Measurements from ENCODE around the gene CNTNAP2. TPM values are rescaled to one million over a fixed set of nuclear protein-coding genes. Genes with fewer than 3 reads are reported as not detected.

The CNTNAP2 gene
- polyA plus RNA-seq (ENCODE audit: insufficient read length in 4 of 4), result 10 to 100 TPM; 22.5 to 28.4 (median 26.7) TPM

GRCh38 chr7:146116521-146117222 lies at the start of gene CNTNAP2:
TSS of gene CNTNAP2 (plus strand) at chr7:146116801. CDS start at chr7:146116877, 76 bp downstream.
- DNase-seq (ENCODE audit: low read depth in 4 of 4, low spot score in 3 of 4), result peak; percentile 51 to 72 (median 69)

- no peak for DNase-seq (ENCODE audit: low read depth in 4 of 4, low spot score in 3 of 4)
Observed at GRCh38 chr7:146067880-146068279, 48.7 kb upstream of the CNTNAP2 start.

GRCh38 chr7:146074195-146074765 lies 42.3 kb upstream of the CNTNAP2 start:
- DNase-seq (ENCODE audit: low read depth in 4 of 4, low spot score in 3 of 4), result no peak

- no peak for DNase-seq (ENCODE audit: low read depth in 4 of 4, low spot score in 3 of 4)
Observed at GRCh38 chr7:146076344-146076743, 40.3 kb upstream of the CNTNAP2 start.

GRCh38 chr7:146084086-146084485 lies 32.5 kb upstream of the CNTNAP2 start:
- no peak for DNase-seq (ENCODE audit: low read depth in 4 of 4, low spot score in 3 of 4)

GRCh38 chr7:146090023-146090645 lies 26.5 kb upstream of the CNTNAP2 start:
- DNase-seq (ENCODE audit: low read depth in 4 of 4, low spot score in 3 of 4), result peak; percentile 3 to 15 (median 6)

- DNase-seq (ENCODE audit: low read depth in 4 of 4, low spot score in 3 of 4), result no peak
Observed at GRCh38 chr7:146094356-146094755, 22.2 kb upstream of the CNTNAP2 start.

- no peak for DNase-seq (ENCODE audit: low read depth in 4 of 4, low spot score in 3 of 4)
Observed at GRCh38 chr7:146096994-146097393, 19.6 kb upstream of the CNTNAP2 start.

- no peak for DNase-seq (ENCODE audit: low read depth in 4 of 4, low spot score in 3 of 4)
Observed at GRCh38 chr7:146106319-146106718, 10.3 kb upstream of the CNTNAP2 start.

GRCh38 chr7:146112755-146113154 lies 3.8 kb upstream of the CNTNAP2 start:
- no peak for DNase-seq (ENCODE audit: low read depth in 4 of 4, low spot score in 3 of 4)

GRCh38 chr7:146115548-146115850 lies 1.1 kb upstream of the CNTNAP2 start:
- DNase-seq (ENCODE audit: low read depth in 4 of 4, low spot score in 3 of 4), result no peak

- peak; percentile 89 to 91 (median 90) for DNase-seq (ENCODE audit: low read depth in 4 of 4, low spot score in 3 of 4)
Observed at GRCh38 chr7:146115851-146116520, 615 bp upstream of the CNTNAP2 start.

- no peak for DNase-seq (ENCODE audit: low read depth in 4 of 4, low spot score in 3 of 4)
Observed at GRCh38 chr7:146117576-146117975, 975 bp downstream of the CNTNAP2 start.

GRCh38 chr7:146119002-146119401 lies 2.4 kb downstream of the CNTNAP2 start:
- no peak for DNase-seq (ENCODE audit: low read depth in 4 of 4, low spot score in 3 of 4)

GRCh38 chr7:146123715-146124114 lies 7.1 kb downstream of the CNTNAP2 start:
- no peak for DNase-seq (ENCODE audit: low read depth in 4 of 4, low spot score in 3 of 4)

- no peak for DNase-seq (ENCODE audit: low read depth in 4 of 4, low spot score in 3 of 4)
Observed at GRCh38 chr7:146126767-146127509, 10.3 kb downstream of the CNTNAP2 start.

GRCh38 chr7:146129296-146129695 lies 12.7 kb downstream of the CNTNAP2 start:
- DNase-seq (ENCODE audit: low read depth in 4 of 4, low spot score in 3 of 4), result no peak

GRCh38 chr7:146129997-146130396 lies 13.4 kb downstream of the CNTNAP2 start:
- no peak for DNase-seq (ENCODE audit: low read depth in 4 of 4, low spot score in 3 of 4)

GRCh38 chr7:146131701-146132100 lies 15.1 kb downstream of the CNTNAP2 start:
- DNase-seq (ENCODE audit: low read depth in 4 of 4, low spot score in 3 of 4), result no peak

GRCh38 chr7:146136357-146136875 lies 19.8 kb downstream of the CNTNAP2 start:
- no peak for DNase-seq (ENCODE audit: low read depth in 4 of 4, low spot score in 3 of 4)

GRCh38 chr7:146138926-146139325 lies 22.3 kb downstream of the CNTNAP2 start:
- DNase-seq (ENCODE audit: low read depth in 4 of 4, low spot score in 3 of 4), result no peak

Measured in right renal pelvis (tissue), 4 donors.